Measurements from ENCODE around the gene FSD1. TPM values are rescaled to one million over a fixed set of nuclear protein-coding genes. Genes with fewer than 3 reads are reported as not detected.

The FSD1 gene
- 15.5 and 24.5 TPM in 2 replicates for total RNA-seq

DNA sequence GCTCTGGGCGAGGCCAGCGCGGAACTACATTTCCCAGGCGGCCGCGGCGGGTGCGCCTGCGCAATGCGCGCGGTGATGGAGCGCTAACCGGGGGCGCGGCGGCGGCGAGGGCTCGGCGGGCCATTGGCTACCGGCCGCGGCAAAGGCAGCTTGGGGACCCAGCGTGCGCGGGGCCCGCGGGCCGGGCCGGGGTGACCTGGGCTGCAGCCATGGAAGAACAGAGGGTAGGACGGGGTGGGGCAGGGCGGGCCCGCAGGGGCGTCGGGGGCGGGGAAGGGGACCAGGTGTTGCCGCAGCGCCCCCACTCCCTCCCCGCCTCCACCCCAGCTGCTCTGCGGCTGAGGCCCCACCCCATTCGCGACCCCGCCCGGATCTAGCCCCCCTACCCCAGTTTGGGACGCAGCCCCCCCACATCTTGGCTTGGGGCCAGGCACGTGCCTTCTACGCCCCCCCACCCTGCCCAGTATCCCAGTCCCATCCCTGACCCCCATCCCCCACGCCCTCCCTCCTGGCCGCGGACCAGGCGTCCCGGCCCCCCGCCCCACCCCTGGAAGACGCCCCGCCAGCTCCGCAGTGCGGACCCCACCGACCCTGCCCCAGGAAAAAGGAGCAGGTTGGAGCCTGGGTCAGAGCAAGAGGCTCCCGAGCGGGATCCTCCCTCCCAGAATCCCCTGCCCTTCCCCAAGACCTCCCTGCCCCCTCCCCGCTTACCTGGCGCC is at the start of gene FSD1:
TSS of gene FSD1 (plus strand) at position 61 of the 719 bp plus-strand sequence. CDS start at position 210, 149 bp downstream.

GRCh38 chr19:4278419-4279266 is 25.8 kb upstream of the FSD1 start, which contains the start of gene SHD:
SHD (plus strand) TSS chr19:4279266; CDS start chr19:4280064, 798 bp downstream.

DNA sequence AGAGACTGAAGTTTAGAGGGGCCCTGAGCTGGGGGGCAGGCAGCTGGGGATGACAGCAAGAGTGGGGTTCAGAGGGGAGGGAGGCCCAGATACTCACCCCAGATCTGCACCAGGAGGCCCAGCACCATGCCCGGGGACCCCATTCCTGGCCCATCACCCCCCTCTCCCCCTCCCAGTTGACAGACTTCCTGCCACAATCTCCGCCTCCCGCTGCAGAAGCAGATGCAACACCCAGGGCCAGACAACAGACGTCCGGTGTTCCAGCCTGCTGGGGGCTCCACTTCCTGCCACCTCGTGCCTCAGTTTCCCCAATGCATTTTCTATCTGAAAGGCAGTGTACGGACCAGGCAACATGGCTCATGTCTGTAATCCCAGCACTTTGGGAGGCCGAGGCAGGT is 2.2 kb upstream of the FSD1 start, which contains the start of gene TMIGD2:
TSS of gene TMIGD2 (minus strand) at position 147 of the 398 bp plus-strand sequence. CDS start at position 143, 4 bp downstream.

DNA sequence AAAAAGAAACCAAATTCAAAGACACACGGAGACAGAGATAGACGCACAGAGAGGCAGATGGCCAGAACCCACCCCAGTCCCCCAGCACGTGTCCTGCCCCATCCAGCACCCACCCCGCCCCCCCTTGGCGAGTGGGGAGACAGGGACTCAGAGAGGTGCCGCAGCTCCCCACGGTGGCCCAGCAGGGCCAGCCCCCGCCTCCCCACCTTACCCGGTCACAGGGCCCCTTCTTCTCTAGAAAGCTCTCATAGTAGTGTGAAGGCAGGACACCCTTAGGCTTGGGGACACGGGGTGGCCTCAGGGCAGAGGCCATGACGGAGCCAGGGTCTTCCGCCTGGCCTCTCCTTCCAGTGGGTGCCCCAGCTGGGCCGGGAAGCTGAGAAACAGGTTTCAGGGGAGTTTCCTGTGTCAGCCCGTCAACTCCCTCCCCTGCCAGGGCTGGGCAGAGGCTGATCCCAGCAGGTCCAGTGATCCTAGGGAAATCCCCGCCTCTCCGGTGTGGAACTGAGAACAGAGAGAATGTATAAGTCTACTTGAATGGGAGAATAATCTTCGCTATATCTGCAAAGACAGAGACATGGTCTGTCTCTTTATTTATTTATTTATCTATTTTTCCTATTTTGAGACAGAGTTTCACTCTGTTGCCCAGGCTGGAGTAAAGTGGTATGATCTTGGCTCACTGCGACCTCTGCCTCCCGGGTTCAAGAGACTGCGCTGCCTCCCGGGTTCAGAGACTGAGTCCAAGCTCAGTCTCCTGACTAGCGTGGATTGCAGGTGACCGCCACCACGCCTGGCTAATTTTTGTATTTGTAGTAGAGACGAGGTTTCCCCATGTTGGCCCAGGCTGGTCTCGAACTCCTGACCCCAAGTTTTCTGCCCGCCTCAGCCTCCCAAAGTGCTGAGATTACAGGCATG is 34.3 kb downstream of the FSD1 start, which contains the start of gene STAP2:
TSS of gene STAP2 (minus strand) at position 387 of the 915 bp plus-strand sequence. CDS start at position 313, 74 bp downstream.

DNA sequence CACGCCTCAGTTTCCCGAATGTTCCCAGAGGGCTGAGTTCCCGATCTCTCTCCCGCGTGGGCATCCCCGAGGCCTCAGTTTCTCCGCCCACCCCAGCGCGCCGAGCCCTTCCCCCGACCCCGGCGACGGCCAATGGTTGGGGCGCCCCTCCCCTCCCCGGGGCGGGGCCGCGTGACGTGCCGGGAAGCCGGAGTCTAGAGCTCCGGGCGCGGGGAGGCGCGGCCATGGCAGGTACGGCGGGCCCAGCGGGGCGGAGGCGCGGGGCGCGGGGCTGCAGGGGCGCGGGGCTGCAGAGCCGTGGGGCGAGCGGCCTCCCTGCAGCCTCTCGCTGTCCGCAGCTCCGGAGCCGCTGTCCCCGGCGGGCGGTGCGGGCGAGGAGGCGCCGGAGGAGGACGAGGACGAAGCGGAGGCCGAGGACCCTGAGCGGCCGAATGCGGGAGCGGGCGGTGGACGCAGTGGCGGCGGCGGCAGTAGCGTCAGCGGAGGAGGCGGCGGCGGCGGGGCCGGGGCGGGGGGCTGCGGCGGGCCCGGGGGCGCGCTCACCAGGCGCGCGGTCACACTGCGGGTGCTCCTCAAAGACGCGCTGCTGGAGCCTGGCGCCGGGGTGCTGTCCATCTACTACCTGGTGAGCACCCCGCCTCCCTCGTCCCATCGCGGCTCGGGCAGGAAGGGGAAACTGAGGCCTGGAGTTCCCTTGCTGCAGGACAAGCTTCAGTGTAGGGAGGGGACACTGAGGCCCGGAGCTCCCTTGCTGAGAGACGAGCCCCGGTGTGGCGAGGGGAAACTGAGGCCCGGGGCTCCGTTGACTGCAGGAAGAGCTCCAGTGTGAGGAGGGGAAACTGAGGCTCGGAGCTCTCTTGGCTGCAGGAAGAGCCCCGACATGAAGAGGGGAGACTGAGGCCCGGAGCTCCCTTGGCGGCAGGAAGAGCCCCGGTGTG is 39.2 kb downstream of the FSD1 start, which contains the start of gene MPND:
TSS of gene MPND (plus strand) at position 193 of the 938 bp plus-strand sequence. CDS start at position 225, 32 bp downstream.

Other genes starting within 250 kb of the FSD1 start
- gene ZBTB7A, start 237.7 kb upstream of the FSD1 start, total RNA-seq, result 28.7 and 29.7 TPM in 2 replicates
- gene MAP2K2, start 180.5 kb upstream of the FSD1 start, total RNA-seq, result 127 and 160 TPM in 2 replicates
- under 0.01 TPM in 1 of 2 replicates, not detected in the other for gene CREB3L3, start 151.0 kb upstream of the FSD1 start, total RNA-seq
- 14.7 and 21.5 TPM in 2 replicates for gene SIRT6, start 122.0 kb upstream of the FSD1 start, total RNA-seq
- gene ANKRD24, start 121.9 kb upstream of the FSD1 start, total RNA-seq, result 0.33 and 1.2 TPM in 2 replicates
- gene EBI3, start 75.1 kb upstream of the FSD1 start, total RNA-seq, result not detected in 2 replicates
- 18.2 and 22.7 TPM in 2 replicates for gene YJU2, start 57.5 kb upstream of the FSD1 start, total RNA-seq
- not detected in 2 replicates for gene SHD, start 25.3 kb upstream of the FSD1 start, total RNA-seq
- not detected in 2 replicates for gene TMIGD2, start 2.2 kb upstream of the FSD1 start, total RNA-seq
- 5.9 and 7.5 TPM in 2 replicates for gene STAP2, start 34.2 kb downstream of the FSD1 start, total RNA-seq
- 5.6 and 7.9 TPM in 2 replicates for gene MPND, start 39.0 kb downstream of the FSD1 start, total RNA-seq
- gene SH3GL1, start 95.9 kb downstream of the FSD1 start, total RNA-seq, result 29.1 and 36.1 TPM in 2 replicates
- 10.1 and 29.7 TPM in 2 replicates for gene CHAF1A, start 98.0 kb downstream of the FSD1 start, total RNA-seq
- gene UBXN6, start 153.2 kb downstream of the FSD1 start, total RNA-seq, result 106 and 123 TPM in 2 replicates
- 66.8 and 70.1 TPM in 2 replicates for gene HDGFL2, start 167.7 kb downstream of the FSD1 start, total RNA-seq
- 0.55 and 4.0 TPM in 2 replicates for gene PLIN4, start 213.9 kb downstream of the FSD1 start, total RNA-seq
- not detected in 2 replicates for gene PLIN5, start 230.6 kb downstream of the FSD1 start, total RNA-seq
- not detected in 2 replicates for gene LRG1, start 235.4 kb downstream of the FSD1 start, total RNA-seq